ENCODE measurements around the gene FAIM2. TPM values are rescaled to one million over a fixed set of nuclear protein-coding genes. Genes with fewer than 3 reads are reported as not detected.

The FAIM2 gene
- total and polyA plus RNA-seq, 10 of the 15 experiments (the other 5 are each of a cell fraction or from before 2014, with no cell fraction given): not detected

GRCh38 chr12:49892084-49892731 lies 11.5 kb downstream of the FAIM2 start (continued):
- TF ChIP-seq ZNF274 (IDR thresholded peaks at IDR 0.05; ENCODE audit: insufficient read depth, insufficient read length) (no peak), ZNF217 (IDR thresholded peaks at IDR 0.05) (no peak), BHLHE40 (IDR thresholded peaks at IDR 0.05; ENCODE audit: borderline replicate concordance in 1 of 2, low read depth in 2 of 2, low read length in 1 of 2) (no peak)
- TF ChIP-seq, protein P1, sequence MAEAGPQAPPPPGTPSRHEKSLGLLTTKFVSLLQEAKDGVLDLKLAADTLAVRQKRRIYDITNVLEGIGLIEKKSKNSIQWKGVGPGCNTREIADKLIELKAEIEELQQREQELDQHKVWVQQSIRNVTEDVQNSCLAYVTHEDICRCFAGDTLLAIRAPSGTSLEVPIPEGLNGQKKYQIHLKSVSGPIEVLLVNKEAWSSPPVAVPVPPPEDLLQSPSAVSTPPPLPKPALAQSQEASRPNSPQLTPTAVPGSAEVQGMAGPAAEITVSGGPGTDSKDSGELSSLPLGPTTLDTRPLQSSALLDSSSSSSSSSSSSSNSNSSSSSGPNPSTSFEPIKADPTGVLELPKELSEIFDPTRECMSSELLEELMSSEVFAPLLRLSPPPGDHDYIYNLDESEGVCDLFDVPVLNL (IDR thresholded peaks at IDR 0.05; ENCODE audit: low read depth, low read length): no peak

DNA sequence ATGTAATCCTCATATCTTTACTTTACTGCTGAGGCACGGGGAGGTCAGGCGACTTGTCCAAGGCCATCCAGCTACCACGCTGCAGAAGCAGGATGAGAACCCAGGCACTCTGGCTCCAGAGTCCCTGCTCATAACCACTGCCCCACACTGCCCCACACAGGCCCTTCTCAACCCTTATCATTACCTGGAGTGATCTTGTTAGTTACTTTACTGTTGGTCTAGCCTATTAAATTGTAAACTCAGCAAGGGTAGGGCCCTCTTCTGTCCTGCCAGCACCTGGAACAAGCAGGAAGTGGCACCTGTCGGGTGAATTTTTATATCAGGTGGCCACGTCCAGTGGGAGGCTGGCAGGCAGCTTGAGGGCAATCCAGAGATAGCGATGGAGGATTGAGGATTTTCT lies 12.2 kb downstream of the FAIM2 start:
- Histone ChIP-seq H3K4me1 (ENCODE audit: control insufficient read depth, insufficient read depth, low read length) (no peaks in the 10 kb centered on the region), H3K4me2 (ENCODE audit: control insufficient read depth, insufficient read depth) (no peak overlapping the region), H3K9me3 (replicated peaks; ENCODE audit: control insufficient read depth, insufficient read depth, low read length) (no peaks in the 10 kb centered on the region), H2AFZ (ENCODE audit: control insufficient read depth, low read depth, low read length) (no peak overlapping the region), H3K27ac (ENCODE audit: control insufficient read depth, insufficient read depth) (no peak overlapping the region), H3K4me3 (no peak overlapping the region), H3K36me3 (ENCODE audit: control insufficient read depth in 2 of 2, insufficient read depth in 2 of 2, low read length in 1 of 2) (no peaks in the 10 kb centered on the region), H3K27me3 (replicated peaks in 1 of 2; ENCODE audit: control insufficient read depth in 2 of 2, insufficient read depth in 2 of 2, low read length in 1 of 2) (peaks cover 0 to 1% of the 10 kb centered on the region in 2 experiments; a peak in 2 of 4 replicates), H3K79me2 (ENCODE audit: control insufficient read depth, insufficient read depth, low read length) (no peaks in the 10 kb centered on the region), H4K20me1 (ENCODE audit: control insufficient read depth, insufficient read depth) (no peaks in the 10 kb centered on the region), H3K9ac (ENCODE audit: control insufficient read depth, insufficient read depth, low read length) (no peak overlapping the region)
- SMC1A ChIA-PET (ENCODE audit: uncharacterized antibody, unreplicated experiment): interaction anchor here (0.7 kb wide), 1 partner anchor 92 kb away, joined by 3 read pairs; no protein-coding TSS in a partner anchor
- in situ Hi-C loops (cut with MboI): no loop called here
- CTCF ChIA-PET: no interaction called here
- intact Hi-C loops (cut with micrococcal nuclease; ENCODE audit: unreplicated experiment): no loop called here
- no TSS peak for BruUV-seq (replicated peaks)
- no peak for ATAC-seq
- WGBS (ENCODE audit: insufficient coverage, insufficient replicate concordance, low lambda C conversion rate, missing lambda C conversion rate): 17% methylated on average over 6 of the region's 6 CpGs
- POLR2A ChIA-PET: no interaction called here
- no peak for FAIRE-seq
- no peak for DNase-seq (ENCODE audit: low read depth, low spot score)
- RAD21 ChIA-PET (ENCODE audit: unreplicated experiment): no interaction called here
- TF ChIP-seq BACH1 (IDR thresholded peaks at IDR 0.05; ENCODE audit: borderline replicate concordance) (no peak), SIX5 (IDR thresholded peaks at IDR 0.05; ENCODE audit: low read depth, low read length, severe bottlenecking) (no peak), RB1 (IDR thresholded peaks at IDR 0.05; ENCODE audit: borderline replicate concordance) (no peak), TCF12 (IDR thresholded peaks at IDR 0.05; ENCODE audit: low read depth, low read length) (no peak), LARP7 (IDR thresholded peaks at IDR 0.05) (no peak), YY1 (IDR thresholded peaks at IDR 0.05; ENCODE audit: low read depth, low read length) (no peak), POLR2AphosphoS2 (IDR thresholded peaks at IDR 0.05; ENCODE audit: low read depth, low read length) (no peak), ESRRA (IDR thresholded peaks at IDR 0.05; ENCODE audit: low read length) (no peak), DPF2 (IDR thresholded peaks at IDR 0.05) (no peak), ETV6 (conservative IDR thresholded peaks at IDR 0.05 in 1 of 2, IDR thresholded peaks at IDR 0.05 in 1 of 2; ENCODE audit: borderline replicate concordance in 1 of 2, low read depth in 1 of 2) (no peak), MEF2B (IDR thresholded peaks at IDR 0.05; ENCODE audit: partially characterized antibody, poor library complexity, severe bottlenecking) (no peak)
- TF ChIP-seq, protein P2, sequence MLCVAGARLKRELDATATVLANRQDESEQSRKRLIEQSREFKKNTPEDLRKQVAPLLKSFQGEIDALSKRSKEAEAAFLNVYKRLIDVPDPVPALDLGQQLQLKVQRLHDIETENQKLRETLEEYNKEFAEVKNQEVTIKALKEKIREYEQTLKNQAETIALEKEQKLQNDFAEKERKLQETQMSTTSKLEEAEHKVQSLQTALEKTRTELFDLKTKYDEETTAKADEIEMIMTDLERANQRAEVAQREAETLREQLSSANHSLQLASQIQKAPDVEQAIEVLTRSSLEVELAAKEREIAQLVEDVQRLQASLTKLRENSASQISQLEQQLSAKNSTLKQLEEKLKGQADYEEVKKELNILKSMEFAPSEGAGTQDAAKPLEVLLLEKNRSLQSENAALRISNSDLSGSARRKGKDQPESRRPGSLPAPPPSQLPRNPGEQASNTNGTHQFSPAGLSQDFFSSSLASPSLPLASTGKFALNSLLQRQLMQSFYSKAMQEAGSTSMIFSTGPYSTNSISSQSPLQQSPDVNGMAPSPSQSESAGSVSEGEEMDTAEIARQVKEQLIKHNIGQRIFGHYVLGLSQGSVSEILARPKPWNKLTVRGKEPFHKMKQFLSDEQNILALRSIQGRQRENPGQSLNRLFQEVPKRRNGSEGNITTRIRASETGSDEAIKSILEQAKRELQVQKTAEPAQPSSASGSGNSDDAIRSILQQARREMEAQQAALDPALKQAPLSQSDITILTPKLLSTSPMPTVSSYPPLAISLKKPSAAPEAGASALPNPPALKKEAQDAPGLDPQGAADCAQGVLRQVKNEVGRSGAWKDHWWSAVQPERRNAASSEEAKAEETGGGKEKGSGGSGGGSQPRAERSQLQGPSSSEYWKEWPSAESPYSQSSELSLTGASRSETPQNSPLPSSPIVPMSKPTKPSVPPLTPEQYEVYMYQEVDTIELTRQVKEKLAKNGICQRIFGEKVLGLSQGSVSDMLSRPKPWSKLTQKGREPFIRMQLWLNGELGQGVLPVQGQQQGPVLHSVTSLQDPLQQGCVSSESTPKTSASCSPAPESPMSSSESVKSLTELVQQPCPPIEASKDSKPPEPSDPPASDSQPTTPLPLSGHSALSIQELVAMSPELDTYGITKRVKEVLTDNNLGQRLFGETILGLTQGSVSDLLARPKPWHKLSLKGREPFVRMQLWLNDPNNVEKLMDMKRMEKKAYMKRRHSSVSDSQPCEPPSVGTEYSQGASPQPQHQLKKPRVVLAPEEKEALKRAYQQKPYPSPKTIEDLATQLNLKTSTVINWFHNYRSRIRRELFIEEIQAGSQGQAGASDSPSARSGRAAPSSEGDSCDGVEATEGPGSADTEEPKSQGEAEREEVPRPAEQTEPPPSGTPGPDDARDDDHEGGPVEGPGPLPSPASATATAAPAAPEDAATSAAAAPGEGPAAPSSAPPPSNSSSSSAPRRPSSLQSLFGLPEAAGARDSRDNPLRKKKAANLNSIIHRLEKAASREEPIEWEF (IDR thresholded peaks at IDR 0.05; ENCODE audit: insufficient replicate concordance, low read depth, low read length): no peak

Data from GM12878 (cell line).